Dendritic cell treated with granulocyte-macrophage colony-stimulating factor and Interleukin-4, amounts not matched to agents 40 ng/mL and 50 ng/mL, for 4 days (primary cell): Measurements from ENCODE around the gene RABAC1.
"Not testable (repeated sequence)": the region's sequence is repeated elsewhere in the genome, so short reads cannot be mapped to it uniquely, and the experiment has no call there.

Experiments
- H3K27ac Mint-ChIP-seq: one replicate; pipeline ENCODE4 v1.8.0; 2022; ENCODE audit warnings: mild to moderate bottlenecking, mixed read lengths
- H3K27me3 Mint-ChIP-seq: one replicate; pipeline ENCODE4 v1.8.0; 2022; ENCODE audit warnings: mild to moderate bottlenecking, mixed read lengths
- H3K36me3 Mint-ChIP-seq: one replicate; pipeline ENCODE4 v1.8.0; 2022; ENCODE audit warnings: low read depth, mixed read lengths
- H3K4me1 Mint-ChIP-seq: one replicate; pipeline ENCODE4 v1.8.0; 2022; ENCODE audit warnings: low read depth, mixed read lengths
- H3K4me3 Mint-ChIP-seq: one replicate; pipeline ENCODE4 v1.8.0; 2022; ENCODE audit warnings: mild to moderate bottlenecking, moderate library complexity, mixed read lengths
- H3K9me3 Mint-ChIP-seq: one replicate; pipeline ENCODE4 v1.8.0; 2022; ENCODE audit warnings: mixed read lengths
- intact Hi-C: fragments of 100-400 bp; cut with micrococcal nuclease; formaldehyde crosslinking; loops from one replicate; pipeline ENCODE4 v1.15.0; 2022

The RABAC1 gene

DNA sequence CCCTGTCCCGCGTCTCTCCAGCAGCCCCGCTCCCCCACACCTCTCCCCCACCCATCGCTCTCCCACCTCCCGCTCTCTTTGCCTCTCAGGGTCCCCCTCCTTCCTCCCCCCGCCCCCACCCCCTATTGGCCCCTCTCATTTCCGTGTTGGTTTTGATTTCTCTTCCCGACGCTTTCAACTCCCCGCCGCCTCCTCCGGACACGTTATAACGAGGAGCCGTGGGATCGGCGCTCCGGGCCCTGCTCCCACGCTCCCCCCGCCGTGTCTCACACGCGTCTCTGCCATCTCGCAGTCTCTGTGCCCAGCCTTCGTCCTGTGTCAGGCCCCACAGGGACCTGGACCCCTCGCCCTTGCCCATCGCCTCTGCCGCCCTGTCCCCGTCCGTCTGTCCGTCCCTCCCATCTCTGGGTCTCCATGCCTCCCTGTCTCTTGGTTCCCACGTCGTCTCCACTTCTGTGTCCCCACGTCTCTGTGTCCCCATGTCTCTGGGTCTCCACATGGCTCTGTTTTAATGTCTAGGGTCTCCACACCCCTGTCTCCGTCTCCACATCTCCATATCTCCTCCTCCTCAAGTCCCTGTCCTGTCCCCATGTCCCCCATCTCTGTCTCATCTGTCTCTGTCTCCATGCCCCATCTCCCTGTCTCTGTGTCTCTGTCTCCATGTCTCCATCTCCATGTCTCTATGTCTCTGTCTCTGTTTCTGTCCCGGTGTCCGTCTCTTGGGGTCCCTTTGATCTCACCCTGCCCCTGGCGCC is 43.9 kb downstream of the RABAC1 start:
- Mint-ChIP-seq H3K9me3 (no peaks in the 10 kb centered on the region), H3K27me3 (peaks cover 41% of the 10 kb centered on the region), H3K4me1 (peaks cover 5% of the 10 kb centered on the region), H3K27ac (no peak overlapping the region), H3K4me3 (no peak overlapping the region), H3K36me3 (no peaks in the 10 kb centered on the region)
- intact Hi-C loops = no loop called here

DNA sequence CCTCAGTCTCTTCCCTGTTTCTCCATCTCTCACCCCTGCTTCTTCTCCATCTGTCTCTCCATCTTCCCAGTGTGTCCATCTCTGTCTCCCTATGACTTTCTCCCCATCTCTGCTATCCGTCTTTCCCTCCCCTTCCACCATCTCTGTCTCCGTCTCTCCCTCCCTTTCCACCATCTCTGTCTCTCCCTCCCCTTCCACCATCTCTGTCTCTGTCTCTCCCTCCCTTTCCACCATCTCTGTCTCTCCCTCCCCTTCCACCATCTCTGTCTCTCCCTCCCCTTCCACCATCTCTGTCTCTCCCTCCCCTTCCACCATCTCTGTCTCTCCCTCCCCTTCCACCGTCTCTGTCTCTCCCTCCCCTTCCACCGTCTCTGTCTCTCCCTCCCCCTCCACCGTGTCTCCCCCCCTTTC is 44.7 kb downstream of the RABAC1 start:
- H3K4me3 Mint-ChIP-seq, intact Hi-C loops, H3K27ac Mint-ChIP-seq: not testable (repeated sequence)

DNA sequence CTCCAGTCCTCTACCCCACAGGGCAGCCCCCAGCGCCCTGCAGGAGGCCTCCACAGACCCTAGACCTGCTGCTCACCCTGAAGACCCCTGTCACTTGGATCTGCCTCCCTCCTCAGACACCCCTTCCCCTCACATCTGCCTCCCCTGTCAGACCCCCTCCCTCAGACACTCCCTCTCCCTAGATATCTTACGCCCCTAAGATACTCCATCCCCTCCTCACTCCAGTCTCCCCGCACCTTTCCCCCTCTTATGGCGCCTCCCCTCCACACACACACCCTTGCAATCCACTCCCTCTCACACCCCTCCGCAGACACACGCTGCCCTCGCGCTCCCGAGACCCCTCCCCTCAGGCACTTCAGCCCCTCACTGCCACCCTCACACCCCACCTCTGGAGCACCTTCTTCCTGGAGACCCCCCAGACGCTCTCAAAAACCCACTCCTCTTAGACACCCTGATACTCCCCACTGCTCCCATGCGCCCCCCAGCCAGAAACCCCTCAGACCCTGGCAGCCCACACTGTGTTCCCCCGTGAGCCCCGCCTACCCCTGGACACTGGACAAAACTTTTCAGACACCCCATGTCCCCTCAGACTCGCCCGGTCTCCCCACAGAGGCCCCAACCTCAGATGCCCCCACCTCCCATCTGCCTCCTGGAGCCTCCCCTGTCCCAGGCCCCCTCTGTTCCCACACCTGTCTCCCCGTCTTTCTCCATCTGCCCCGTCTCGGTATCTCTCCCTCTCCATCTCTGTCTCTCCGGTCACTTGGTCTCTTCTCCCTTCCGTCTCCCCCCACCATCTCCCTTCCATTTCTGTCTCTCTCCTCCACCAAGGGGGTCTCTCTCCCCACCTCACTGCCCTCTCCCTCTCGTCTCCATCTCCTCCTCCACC is 45.3 kb downstream of the RABAC1 start:
- Mint-ChIP-seq H3K27ac (no peak overlapping the region), H3K4me1 (peaks cover 5% of the 10 kb centered on the region), H3K36me3 (peaks cover 4% of the 10 kb centered on the region), H3K9me3 (no peaks in the 10 kb centered on the region), H3K4me3 (no peak overlapping the region), H3K27me3 (peaks cover 48% of the 10 kb centered on the region)
- intact Hi-C loops = no loop called here

More for the DNA sequence above, 44.7 kb downstream of the RABAC1 start:
- H3K27me3 Mint-ChIP-seq = peaks cover 43% of the 10 kb centered on the region
- H3K4me1 Mint-ChIP-seq, H3K9me3 Mint-ChIP-seq, H3K36me3 Mint-ChIP-seq: not testable (repeated sequence)

DNA sequence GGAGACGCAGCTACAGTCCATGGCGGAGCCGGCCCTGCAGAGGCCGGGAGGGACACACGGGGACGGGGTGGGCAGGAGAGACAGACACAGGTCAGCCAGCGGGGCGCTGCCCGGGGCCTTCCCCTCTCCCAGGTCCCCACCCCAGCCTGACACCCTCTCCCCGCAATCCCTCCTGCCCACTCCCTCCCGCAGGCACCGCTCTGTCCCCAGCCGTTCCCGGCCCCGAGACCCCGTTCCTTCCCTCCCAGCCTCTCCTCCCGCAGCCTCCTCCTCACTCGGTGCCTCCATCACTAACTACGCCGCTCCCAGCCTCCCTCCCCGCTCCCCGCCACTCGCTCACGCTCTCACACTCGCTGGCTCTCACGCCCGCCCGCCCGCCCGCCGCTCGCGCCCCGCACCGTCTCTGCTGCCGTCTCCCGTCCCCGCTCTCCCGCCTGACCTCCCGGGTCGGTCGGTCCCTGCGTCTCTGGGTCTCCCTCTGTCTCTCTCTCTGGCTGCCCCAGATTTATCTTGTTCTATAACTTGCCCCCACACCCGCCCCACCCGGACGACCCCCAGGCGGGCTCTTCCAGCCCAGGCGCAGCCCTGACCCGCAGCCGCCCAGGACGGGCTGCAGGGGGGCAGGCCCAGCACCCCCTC is 46.1 kb downstream of the RABAC1 start:
- Mint-ChIP-seq H3K36me3 (peaks cover 11% of the 10 kb centered on the region), H3K27ac (no peak overlapping the region), H3K27me3 (peaks cover 49% of the 10 kb centered on the region), H3K9me3 (no peaks in the 10 kb centered on the region), H3K4me1 (peaks cover 5% of the 10 kb centered on the region), H3K4me3 (no peak overlapping the region)
- intact Hi-C loops = no loop called here

DNA sequence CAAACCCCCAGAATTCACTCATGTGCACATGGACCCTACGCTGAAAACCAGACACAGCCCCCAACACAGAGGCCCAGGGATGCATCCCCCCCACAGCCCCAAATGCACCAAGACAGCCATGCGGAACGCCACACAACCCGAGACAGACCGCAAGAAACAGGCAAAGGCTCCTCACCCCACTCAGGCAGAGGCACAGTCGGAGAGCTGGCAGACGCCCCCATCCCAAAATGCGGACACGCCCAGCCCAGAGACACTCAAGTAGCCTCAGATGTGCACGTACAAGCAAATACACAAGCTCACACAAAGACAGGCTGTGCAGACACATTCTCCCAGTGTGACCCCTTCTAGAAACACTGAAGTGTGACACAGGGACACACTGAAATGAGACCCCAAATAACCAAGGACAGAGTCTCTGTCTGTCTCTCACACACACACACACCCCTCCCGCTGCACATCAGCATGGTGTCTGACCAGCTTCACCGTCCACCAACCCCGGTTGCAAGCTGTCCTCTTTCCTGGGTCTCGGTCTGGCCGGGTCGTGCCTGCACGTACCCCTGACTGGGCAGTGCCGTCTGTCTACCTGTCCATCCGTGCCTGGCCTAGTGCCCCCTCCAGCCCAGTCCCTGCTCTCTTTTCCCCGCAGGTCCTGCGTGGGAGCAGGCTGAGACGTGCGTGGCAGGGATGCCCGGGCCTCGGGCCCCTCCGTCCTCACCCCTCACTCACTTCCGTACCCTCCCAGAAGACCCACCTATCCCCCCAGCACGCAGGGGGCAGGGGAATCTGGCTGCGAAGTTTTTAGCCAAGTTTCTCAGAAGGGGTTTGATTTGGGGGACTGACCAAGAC is 47.0 kb downstream of the RABAC1 start:
- no peaks in the 10 kb centered on the region for H3K9me3 Mint-ChIP-seq
- peaks cover 20% of the 10 kb centered on the region for H3K36me3 Mint-ChIP-seq
- H3K4me1 Mint-ChIP-seq = peaks cover 5% of the 10 kb centered on the region
- intact Hi-C loops = no loop called here
- no peak overlapping the region for H3K4me3 Mint-ChIP-seq
- peaks cover 49% of the 10 kb centered on the region for H3K27me3 Mint-ChIP-seq
- no peak overlapping the region for H3K27ac Mint-ChIP-seq

DNA sequence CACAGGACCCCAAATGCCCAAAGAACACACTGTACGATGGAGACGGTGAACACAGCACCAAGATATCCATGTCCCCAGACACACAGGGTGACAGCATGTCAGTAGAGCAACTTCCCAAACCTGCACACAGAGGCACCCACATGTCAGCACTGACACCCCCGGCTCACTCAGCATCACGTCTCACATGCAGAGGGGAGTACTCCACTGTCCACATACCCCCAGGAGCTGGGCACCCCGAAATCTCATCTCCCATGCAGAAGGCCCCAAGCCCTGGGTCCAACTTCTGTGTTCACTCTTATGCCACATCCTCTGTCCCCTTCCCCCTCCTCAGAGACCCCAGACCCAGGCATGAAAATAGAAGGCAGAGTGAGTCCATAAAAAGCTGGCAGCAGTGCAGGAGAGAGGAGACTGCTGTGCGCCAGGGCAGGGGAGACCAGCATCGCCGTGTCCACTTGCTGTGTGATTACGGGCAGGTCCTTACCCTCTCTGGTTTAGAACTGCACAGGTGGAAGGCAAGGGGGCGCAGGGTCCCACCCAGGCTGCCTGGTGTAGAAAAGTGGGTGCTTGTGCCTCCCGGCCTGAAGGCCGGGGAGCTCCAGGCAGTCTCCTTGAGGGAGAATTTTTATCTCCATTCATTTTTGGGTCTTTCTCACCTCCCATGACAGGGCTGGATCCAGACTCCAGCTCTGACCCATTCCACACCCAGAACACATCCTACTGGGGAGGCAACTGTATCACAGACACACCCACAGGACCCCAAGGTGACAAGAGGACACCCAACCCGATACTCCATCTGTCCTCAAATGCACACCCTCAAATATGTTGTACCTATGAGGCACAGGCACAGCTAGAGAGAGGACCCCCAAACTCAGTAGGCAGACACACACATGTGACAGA is 47.9 kb downstream of the RABAC1 start:
- H3K4me3 Mint-ChIP-seq = no peak overlapping the region
- H3K27ac Mint-ChIP-seq = no peak overlapping the region
- intact Hi-C loops = no loop called here
- no peaks in the 10 kb centered on the region for H3K9me3 Mint-ChIP-seq
- peaks cover 5% of the 10 kb centered on the region for H3K4me1 Mint-ChIP-seq
- H3K36me3 Mint-ChIP-seq = peaks cover 29% of the 10 kb centered on the region
- H3K27me3 Mint-ChIP-seq = peaks cover 49% of the 10 kb centered on the region

DNA sequence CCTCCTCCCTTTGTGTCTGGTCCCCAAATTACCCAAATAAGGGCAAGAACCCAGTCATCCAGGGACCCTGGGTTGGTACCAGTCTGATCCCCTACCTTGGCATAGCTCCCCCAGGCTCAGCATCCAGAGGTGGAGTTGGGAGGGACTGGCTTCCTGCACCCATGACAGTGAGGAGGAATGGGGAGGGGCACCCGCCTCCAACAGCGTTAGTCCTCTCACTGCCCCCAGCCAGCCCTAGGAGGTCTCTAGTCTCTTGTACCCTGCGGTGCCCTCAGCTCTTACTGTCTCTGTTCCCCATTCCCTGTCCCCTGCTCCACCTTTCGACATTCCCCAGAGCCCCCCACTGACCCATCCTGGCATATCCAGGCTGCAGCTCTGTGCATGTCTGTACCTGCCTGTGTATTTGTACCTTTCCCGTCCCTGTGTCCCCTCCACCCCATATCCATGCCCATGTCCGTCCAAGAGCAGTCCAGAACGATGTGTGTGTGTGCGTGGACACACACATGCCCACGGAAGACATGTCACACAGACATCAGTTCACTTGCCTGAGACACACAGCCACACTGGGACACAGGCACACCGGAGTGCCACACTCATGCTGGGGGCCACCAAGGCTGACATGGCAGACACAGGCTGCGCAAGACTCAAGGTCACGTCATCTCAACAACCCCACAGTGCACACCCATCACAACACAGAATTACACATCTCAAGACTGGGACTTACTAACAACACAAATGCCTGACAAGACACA is 48.7 kb downstream of the RABAC1 start:
- H3K9me3 Mint-ChIP-seq = no peaks in the 10 kb centered on the region
- intact Hi-C loops = no loop called here
- peaks cover 37% of the 10 kb centered on the region for H3K36me3 Mint-ChIP-seq
- H3K27ac Mint-ChIP-seq = no peak overlapping the region
- peaks cover 5% of the 10 kb centered on the region for H3K4me1 Mint-ChIP-seq
- H3K4me3 Mint-ChIP-seq = no peak overlapping the region
- H3K27me3 Mint-ChIP-seq = peaks cover 49% of the 10 kb centered on the region

DNA sequence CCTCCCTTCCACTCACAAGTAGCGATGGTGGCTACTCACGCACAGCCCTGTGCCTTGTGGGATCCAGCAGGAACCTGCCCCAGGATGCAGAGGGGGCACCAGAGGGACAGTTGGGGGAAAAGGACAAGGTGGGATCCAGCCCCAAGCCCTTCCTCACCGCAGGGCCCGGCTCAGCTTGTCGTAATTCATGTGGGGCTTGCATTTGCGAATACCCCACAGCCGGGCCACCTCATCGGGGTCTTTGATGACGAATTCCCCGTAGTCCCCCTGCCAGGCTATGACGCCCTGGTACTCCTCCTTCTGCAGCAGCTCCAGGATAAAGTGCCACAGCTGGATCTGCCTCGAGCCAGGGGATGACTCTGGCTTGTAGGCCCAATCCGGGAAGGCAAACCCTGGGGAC is 49.4 kb downstream of the RABAC1 start:
- Mint-ChIP-seq H3K4me1 (peaks cover 5% of the 10 kb centered on the region), H3K27ac (no peak overlapping the region), H3K36me3 (peaks cover 44% of the 10 kb centered on the region)

DNA sequence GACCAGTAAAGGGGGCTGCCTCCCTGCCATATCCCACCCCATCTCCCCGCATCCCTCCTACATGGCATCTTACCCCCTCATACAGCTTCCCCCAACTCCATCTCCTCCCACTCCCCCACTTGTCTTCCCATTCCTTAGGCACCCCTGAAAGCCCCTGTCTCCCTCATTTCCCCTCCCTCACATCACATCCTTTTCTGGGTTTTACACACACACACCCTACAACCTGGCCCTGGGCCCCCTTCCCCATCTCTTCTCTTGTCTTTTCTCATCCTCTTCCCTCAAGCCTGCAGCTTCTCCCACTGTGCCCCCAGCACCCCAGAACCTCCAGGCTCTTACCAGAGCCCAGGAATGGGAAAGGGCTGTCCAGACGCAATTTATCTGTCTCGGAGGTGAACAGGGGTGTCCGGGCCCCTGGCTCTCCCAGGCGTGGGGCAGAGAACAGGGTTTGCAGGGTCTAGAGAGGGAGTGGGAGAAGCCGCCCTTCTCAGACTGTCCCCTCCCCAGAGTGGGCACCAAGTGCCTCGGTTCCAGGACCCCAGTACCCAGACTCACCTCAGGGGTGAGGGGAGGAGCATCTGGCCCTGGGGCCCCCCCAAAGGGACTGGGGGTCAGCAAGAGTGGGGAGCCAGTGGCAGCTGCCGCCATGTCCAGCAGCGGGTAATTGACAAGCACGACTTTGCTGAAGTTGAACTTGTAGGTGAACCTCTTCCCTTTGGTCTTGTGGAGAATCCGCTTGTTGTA is 50.2 kb downstream of the RABAC1 start:
- Mint-ChIP-seq H3K27ac (no peak overlapping the region), H3K36me3 (peaks cover 53% of the 10 kb centered on the region), H3K27me3 (peaks cover 44% of the 10 kb centered on the region), H3K4me3 (no peak overlapping the region), H3K4me1 (peaks cover 5% of the 10 kb centered on the region), H3K9me3 (no peaks in the 10 kb centered on the region)
- intact Hi-C loops = no loop called here

More for the DNA sequence above, 49.4 kb downstream of the RABAC1 start:
- intact Hi-C loops = no loop called here
- Mint-ChIP-seq H3K27me3 (peaks cover 49% of the 10 kb centered on the region), H3K9me3 (no peaks in the 10 kb centered on the region), H3K4me3 (no peak overlapping the region)

DNA sequence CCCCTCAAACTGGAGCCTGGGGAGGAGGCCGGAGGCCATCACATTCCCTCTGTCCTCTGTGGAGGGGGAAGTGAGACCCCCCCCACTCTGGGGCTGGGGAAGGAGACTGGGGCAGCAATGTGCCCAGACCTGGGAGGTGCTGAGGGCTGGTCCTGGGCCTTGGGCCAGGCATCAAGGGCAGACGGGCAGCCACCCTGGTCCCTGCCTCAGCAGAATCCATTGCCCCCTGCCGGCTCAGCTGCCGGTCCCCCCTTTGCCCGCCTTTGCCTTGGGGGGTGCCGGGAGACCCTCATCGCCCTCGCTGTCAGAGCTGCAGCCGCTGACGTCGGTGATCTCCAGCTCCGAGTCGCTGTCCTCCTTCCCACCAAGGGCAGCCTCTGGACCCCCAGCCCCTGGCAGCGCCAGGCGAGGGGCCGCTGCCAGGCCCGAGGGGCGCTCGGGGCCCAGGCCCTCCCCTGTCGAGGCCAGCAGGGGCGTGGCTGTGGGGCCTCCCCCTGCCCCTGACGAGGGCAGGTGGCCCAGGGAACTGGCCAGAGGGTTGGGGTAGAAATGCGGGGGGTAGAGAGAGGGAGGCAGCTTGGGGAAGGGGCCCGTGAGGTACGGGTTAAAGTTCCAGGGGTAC is 51.0 kb downstream of the RABAC1 start:
- Mint-ChIP-seq H3K36me3 (peaks cover 60% of the 10 kb centered on the region), H3K9me3 (no peaks in the 10 kb centered on the region), H3K4me1 (peaks cover 5% of the 10 kb centered on the region), H3K4me3 (no peak overlapping the region), H3K27ac (no peak overlapping the region), H3K27me3 (peaks cover 36% of the 10 kb centered on the region)
- intact Hi-C loops = no loop called here

DNA sequence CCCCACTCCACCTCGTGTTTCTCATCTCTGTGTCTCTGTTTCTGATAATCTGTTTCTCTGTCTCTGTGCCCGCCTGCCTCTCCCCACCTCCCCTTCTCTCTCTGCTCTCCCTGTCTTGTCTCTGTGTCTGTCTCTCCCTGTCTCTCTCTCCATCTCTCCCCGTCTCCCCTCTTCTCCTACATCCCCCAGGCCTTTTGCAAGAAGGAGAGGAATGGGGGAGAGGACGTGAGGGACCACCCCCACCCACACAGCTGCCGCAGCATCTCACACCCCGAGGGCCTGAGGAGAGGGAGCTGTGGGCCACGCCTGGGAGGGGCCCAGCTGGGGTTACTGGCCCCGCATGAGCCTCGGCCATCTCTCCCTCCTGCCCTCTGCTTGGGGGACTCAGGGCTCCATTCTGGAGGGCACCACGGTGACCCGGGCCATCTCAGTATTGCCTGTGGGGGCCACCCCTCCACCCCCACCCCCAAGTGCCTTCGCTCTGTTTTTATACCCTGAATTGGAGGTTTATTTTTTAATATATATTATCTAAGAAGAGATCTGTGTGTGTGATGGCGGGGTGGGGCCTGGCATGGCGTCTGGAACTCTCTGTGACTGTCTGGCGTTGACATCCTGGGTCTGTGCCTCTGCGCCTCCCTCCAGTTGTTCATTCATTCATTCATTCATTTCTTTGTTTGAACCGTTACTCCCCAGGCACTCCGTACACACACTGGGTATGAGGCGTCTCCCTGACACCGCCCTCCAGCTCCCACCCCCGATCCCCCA is 52.0 kb downstream of the RABAC1 start:
- H3K27me3 Mint-ChIP-seq = peaks cover 27% of the 10 kb centered on the region
- H3K27ac Mint-ChIP-seq = no peak overlapping the region
- H3K4me3 Mint-ChIP-seq = no peak overlapping the region
- peaks cover 5% of the 10 kb centered on the region for H3K4me1 Mint-ChIP-seq
- H3K36me3 Mint-ChIP-seq = peaks cover 70% of the 10 kb centered on the region
- intact Hi-C loops = no loop called here
- H3K9me3 Mint-ChIP-seq = no peaks in the 10 kb centered on the region
